VCaP (cell line): ENCODE measurements around the gene RAB20.

Source experiments
- H3K27ac ChIP-seq: fragments of 450-650 bp; 2 replicates; pipeline ENCODE4 v1.5.1; 2017
- CTCF ChIP-seq: fragments of 450-650 bp; conservative IDR thresholded peaks from 2 replicates; pipeline ENCODE4 v1.5.1; 2017; ENCODE audit warnings: mild to moderate bottlenecking, moderate library complexity

Gene RAB20

DNA sequence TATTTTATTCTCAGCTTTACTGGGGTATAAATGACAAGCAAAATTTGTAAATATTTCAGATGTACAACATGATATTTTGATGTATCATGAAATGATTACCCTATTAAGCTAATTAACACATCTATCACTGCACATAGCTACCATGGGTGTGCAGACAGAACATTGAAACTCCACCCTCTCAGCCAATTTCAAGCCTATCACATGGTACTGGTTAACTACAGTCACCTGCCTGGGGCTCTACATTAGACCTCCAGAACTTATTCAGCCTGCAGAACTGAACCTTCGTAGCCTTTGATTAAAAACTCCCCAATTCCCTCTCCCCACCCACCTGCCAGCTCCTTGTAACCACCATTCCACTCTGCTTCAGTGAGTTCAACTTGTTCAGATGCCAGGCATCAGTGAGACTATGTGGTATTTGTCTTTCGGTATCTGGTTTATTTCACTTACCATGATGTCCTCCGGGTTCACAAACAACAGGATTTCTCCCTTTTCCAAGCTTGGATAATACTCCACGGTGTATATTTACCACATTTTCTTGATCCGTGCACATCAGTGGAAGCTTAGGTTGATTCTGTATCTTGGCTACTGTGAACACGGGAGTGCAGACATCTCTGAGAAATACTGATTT lies 19.2 kb downstream of the RAB20 start:
- no peak for TF ChIP-seq CTCF
- peak overlapping the region; percentile 89 for H3K27ac ChIP-seq

GRCh38 chr13:110541526-110541920 lies 20.0 kb downstream of the RAB20 start:
- H3K27ac ChIP-seq, result peak overlapping the region; percentile 89
- no peak for TF ChIP-seq CTCF

DNA sequence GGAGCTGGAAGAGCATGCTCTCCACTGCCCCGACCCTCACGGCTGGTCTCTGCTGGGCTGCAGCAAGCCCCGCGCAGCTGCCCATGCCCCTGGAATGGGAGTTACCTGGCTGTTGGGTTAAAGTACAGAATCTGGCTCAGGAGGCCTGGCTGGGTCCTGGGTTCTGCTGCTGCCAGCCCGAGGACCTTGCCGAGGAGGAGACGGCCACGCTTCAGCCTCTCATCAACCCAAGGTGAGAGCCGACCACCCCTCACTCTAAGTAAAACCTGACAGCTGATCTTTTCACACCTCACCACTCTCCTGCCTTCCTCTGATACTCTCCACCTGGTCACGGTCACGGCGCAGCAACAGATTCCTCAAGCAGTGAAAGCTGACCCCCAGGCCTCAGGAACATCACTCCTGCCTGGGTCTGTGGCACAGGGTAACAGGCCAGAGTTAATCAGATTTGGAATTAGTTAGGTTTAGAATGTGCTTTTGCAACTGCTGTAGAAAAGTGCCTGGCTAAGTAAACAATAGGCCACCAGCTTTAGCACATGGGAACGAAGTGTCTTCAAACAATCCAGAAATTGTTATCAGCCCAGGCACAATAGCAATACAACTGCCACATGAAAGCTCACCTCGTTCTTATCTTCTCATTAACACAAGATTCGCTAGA lies 20.5 kb downstream of the RAB20 start:
- TF ChIP-seq CTCF, result no peak
- H3K27ac ChIP-seq, result peak overlapping the region; percentile 89

GRCh38 chr13:110539894-110540293 lies 21.6 kb downstream of the RAB20 start:
- no peak for TF ChIP-seq CTCF
- H3K27ac ChIP-seq, result peak overlapping the region; percentile 89

DNA sequence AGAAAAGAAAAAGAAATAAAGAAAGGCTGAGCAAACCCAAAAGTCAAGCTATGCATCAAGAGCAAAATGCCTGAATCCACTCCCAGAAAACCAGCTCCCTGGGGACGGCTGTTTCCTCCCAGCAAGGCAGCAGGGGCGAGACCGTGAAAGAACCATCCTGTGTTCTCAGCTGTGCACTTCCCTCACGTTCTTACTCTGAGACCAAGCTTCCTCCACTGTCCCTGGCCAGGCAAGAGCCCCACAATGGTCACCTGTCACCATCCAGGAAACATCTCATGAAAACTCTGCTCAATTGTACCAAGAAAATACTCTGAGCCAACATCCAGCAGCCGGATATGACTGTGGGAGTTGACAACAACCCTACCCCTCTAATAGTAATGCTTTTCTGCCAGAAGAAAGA lies 22.9 kb downstream of the RAB20 start:
- H3K27ac ChIP-seq, result peak overlapping the region; percentile 89
- TF ChIP-seq CTCF, result no peak

GRCh38 chr13:110536006-110536693 lies 25.4 kb downstream of the RAB20 start:
- no peak for TF ChIP-seq CTCF
- H3K27ac ChIP-seq, result no peak overlapping the region

- TF ChIP-seq CTCF, result no peak
These were observed 26.0 kb downstream of the RAB20 start for GRCh38 chr13:110535526-110535925.

More at GRCh38 chr13:110535526-110535925, 26.0 kb downstream of the RAB20 start:
- H3K27ac ChIP-seq, result no peak overlapping the region
